Measurements from ENCODE around the gene AGRN.

Gene AGRN

DNA sequence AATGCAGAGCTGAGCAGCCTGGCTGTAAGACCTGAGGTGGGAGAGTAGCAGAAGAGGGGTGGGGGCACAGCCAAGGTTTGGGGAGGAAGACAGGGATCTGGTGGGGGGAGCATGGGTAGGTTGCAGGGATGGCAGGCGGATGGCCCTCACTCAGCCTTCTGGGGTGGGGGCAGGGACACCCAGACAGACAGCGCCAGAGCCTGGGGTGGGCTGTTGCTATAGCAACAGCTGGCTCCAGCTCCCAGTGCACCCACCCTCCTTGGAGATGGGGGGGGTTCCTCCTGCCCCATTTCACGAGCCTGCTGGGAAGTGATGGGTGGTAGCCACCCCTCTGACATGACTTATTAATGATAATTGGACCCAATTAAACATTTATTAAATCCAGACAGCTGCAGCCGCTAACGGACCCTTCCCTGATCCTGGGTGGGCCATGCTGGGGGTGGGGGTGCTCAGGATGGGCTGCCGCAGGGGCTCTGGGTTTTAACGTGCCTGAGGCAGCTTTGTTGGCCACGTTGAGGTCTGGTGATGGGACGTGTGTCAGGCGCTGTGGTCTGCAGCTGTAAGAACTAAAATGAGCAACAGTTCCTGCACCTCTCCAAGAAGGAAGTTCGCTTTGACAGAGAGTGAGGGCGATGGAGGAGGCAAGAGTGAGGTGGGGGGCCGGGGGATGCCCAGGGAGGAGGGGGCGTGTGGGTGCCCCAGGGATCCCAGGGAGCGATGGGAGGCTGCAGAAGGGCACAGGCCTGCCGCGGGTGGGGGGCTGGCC, 19.4 kb downstream of the AGRN start:
- FAIRE-seq: no peak

DNA sequence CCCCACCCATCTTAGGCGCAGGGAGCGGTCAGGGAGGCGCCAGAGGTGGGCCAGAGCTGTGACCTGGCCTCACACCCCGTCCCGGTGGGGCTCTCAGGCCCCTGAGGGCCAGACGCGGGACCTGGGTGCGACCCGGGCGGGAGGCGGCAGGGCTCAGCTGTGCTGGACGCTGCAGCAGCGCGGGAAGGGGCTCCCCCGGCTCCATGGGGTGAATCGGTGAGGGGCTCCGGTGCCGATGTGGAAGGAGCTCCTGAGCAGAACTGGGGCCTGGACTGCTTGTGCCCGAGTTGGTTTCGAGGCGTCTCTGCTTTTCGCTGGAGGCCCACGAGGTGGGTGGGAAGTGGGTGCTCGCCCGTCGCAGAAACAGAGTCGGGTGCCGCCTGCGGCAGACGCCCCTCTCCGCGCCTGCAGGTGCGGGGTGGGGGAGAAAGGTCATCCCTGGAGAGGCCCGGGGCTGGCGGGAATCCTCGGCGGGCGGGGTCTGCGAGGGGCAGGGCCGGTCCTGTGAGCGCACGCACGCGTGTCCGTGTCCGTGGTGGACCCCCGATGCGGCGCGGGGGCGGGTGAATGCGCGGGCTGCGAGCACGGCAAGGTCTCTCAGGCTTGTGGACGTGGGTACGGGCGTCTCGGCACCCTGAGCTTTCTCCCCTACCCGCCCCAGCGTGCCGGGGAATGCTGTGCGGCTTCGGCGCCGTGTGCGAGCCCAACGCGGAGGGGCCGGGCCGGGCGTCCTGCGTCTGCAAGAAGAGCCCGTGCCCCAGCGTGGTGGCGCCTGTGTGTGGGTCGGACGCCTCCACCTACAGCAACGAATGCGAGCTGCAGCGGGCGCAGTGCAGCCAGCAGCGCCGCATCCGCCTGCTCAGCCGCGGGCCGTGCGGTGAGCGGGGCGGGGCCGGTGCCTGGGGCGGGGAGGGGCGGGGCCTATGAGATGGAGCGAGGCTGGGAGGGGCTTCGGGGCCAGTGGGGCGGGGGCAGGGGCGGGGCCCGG, 20.4 kb downstream of the AGRN start:
- FAIRE-seq: no peak

DNA sequence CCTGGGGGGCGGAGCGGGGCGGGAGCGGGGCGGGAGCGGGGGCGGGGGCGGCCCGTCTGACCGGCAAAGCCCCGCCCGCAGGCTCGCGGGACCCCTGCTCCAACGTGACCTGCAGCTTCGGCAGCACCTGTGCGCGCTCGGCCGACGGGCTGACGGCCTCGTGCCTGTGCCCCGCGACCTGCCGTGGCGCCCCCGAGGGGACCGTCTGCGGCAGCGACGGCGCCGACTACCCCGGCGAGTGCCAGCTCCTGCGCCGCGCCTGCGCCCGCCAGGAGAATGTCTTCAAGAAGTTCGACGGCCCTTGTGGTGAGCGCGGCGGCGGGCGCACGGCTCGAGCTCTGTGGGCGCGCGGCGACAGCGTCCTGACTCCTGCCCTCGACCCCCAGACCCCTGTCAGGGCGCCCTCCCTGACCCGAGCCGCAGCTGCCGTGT, 21.2 kb downstream of the AGRN start:
- no peak for FAIRE-seq

DNA sequence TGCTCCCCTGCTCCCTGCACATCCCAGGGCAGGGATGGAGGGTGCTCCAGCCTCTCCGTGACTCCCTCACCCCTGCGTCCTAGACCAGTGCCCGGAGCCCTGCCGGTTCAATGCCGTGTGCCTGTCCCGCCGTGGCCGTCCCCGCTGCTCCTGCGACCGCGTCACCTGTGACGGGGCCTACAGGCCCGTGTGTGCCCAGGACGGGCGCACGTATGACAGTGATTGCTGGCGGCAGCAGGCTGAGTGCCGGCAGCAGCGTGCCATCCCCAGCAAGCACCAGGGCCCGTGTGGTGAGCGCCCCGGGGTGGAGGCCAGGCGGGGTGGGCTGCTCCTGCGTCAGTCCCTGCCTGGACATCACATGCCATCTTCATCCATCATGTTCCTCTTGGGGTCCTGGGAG, 22.0 kb downstream of the AGRN start:
- no peak for FAIRE-seq

DNA sequence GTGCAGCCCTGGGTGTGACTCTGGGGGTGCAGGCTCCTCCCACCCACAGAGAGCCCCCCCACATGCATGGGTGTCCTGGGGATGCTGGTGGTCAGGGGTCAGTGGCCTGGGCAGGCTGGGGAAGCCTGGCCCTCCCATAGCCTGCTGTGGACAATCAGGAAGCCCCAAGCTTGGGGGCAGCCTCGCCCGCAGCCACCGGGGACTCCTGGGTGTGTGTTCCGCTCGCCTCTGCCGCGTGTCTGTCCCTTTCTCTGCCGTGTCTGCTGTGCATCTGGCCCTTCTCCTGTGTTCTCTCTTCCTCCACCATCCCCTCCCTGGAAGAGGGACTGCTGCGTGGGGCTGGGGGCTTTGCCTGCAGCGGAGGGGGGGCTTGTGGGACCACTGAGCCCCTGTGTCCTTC, 22.9 kb downstream of the AGRN start:
- no peak for FAIRE-seq

DNA sequence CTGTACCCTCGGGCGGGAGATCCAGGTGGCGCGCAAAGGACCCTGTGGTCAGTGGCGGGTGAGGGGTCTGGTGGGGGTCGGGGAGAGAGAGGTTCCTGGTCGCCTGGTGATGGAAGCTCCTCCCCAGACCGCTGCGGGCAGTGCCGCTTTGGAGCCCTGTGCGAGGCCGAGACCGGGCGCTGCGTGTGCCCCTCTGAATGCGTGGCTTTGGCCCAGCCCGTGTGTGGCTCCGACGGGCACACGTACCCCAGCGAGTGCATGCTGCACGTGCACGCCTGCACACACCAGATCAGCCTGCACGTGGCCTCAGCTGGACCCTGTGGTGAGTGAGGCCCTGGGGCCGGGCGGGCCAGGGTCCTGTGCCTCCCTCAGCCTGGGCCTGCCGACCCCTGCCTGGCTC, 23.5 kb downstream of the AGRN start:
- no peak for FAIRE-seq

DNA sequence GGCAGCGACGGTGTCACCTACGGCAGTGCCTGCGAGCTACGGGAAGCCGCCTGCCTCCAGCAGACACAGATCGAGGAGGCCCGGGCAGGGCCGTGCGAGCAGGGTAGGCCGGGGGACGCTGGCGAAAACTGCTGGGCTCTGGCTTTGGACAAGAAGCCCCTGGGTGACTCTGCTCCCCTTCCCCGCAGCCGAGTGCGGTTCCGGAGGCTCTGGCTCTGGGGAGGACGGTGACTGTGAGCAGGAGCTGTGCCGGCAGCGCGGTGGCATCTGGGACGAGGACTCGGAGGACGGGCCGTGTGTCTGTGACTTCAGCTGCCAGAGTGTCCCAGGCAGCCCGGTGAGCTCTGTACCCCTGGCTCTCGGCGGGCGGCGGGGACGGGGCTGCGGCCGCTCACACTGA, 24.0 kb downstream of the AGRN start:
- FAIRE-seq: no peak

DNA sequence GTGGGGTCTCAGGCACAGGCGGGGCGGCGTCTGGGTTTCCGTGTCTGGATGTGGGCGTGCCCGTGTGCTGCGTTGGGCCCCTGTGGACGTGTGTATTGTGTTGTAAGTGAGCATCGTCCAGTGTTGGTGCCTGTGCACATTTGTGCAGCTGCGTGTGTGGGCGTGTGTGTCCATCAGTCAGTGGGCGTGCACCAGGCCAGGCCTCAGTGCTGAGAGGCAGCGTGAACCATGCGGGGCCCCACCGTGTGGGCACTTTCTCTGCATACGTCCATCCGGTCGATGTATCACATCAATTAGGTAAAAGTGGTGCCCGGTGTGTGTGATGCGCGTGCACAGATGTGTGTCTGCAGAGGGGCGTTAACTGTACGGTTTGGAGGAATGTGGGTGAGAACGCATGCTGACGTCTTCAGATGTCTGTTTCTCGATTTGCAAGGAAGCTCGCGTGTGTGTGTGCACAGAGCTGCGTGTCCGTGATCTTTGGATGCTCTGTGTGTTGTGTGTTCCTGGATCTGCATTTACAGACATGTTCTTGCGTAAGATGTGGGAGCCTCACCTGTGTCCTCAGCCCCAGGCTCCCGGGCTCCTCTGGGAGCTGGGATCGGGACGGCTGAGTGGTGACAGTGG, 24.6 kb downstream of the AGRN start:
- FAIRE-seq: no peak

DNA sequence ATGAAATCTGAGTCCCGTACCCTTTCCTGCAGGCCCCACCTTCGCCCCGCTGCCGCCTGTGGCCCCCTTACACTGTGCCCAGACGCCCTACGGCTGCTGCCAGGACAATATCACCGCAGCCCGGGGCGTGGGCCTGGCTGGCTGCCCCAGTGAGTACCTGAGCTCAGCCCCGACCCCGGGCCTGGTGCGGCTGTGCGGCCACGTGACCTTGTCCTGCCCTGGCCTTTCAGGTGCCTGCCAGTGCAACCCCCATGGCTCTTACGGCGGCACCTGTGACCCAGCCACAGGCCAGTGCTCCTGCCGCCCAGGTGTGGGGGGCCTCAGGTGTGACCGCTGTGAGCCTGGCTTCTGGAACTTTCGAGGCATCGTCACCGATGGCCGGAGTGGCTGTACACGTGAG, 25.2 kb downstream of the AGRN start:
- FAIRE-seq: no peak

DNA sequence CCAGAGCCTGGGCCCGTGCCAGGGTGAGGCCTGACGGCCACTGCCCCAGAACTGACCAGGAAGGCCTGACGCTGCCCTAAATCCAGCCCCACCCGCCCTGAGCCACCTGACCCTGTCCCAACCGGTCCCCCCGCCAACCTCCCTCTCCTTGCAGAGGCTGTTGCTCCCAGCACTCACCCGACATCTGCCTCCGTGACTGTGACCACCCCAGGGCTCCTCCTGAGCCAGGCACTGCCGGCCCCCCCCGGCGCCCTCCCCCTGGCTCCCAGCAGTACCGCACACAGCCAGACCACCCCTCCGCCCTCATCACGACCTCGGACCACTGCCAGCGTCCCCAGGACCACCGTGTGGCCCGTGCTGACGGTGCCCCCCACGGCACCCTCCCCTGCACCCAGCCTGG, 26.3 kb downstream of the AGRN start:
- FAIRE-seq: no peak

DNA sequence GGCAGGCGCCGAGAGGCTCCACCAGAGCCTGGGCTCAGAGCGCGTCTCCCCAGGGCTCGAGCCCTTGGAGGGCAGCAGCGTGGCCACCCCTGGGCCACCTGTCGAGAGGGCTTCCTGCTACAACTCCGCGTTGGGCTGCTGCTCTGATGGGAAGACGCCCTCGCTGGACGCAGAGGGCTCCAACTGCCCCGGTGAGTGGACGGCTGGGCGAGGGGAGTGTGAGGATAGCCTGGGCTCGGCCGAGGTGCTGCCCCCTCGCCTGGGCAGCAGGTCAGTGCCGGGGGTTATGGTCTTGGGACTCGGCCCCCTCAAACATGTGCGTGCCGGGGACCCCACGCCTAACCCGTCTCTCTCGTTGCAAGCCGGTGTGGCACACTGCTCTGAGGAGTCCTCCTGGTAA, 26.8 kb downstream of the AGRN start:
- FAIRE-seq: no peak

DNA sequence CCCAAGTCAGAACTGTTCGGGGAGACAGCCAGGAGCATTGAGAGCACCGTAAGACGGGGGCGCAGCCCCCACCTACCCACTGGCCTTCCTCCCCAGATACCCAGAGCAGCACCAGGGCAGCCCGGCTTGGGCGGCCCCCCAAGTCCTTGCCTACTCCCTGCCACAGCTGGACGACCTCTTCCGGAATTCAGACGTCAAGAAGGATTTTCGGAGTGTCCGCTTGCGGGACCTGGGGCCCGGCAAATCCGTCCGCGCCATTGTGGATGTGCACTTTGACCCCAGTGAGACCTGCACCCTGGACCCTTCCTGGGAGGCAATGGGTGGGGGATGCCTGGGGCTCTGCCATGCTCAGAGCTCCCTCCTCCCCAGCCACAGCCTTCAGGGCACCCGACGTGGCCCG, 27.5 kb downstream of the AGRN start:
- FAIRE-seq: no peak

DNA sequence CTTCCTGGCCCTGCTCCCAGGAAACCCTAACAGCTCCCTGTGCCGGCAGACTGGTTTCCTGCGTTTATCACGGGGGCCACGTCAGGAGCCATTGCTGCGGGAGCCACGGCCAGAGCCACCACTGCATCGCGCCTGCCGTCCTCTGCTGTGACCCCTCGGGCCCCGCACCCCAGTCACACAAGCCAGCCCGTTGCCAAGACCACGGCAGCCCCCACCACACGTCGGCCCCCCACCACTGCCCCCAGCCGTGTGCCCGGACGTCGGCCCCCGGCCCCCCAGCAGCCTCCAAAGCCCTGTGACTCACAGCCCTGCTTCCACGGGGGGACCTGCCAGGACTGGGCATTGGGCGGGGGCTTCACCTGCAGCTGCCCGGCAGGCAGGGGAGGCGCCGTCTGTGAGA, 28.0 kb downstream of the AGRN start:
- FAIRE-seq: no peak

DNA sequence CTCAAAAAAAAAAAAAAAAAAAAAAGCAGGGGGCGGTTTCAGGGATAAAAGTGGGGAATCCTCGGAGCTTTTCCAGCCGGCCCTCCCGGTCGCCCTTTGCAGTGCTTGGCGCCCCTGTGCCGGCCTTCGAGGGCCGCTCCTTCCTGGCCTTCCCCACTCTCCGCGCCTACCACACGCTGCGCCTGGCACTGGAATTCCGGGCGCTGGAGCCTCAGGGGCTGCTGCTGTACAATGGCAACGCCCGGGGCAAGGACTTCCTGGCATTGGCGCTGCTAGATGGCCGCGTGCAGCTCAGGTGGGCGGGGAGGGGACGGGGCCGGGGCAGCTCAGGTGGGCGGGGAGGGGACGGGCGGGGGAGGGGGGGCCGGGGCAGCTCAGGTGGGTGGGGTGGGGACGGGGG, 28.8 kb downstream of the AGRN start:
- no peak for FAIRE-seq

DNA sequence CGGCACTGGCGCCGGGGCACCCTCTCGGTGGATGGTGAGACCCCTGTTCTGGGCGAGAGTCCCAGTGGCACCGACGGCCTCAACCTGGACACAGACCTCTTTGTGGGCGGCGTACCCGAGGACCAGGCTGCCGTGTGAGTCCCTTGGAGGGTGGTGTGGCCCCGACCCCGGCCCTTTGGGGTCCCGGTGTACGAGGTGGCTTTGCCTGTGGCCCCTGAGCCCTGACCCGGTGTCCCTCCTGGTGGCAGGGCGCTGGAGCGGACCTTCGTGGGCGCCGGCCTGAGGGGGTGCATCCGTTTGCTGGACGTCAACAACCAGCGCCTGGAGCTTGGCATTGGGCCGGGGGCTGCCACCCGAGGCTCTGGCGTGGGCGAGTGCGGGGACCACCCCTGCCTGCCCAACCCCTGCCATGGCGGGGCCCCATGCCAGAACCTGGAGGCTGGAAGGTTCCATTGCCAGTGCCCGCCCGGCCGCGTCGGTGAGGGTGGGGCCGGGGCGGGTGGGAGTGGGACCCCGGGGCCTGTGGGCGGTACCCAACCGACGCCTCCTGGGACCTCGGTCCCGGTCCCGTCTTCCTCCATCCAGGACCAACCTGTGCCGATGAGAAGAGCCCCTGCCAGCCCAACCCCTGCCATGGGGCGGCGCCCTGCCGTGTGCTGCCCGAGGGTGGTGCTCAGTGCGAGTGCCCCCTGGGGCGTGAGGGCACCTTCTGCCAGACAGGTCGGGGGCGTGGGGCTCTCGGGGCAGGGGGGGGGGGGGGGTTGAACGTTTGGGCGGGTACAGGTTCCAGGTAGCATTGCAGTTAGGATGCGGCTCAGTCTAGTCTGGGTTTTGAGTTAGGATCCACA, 29.6 kb downstream of the AGRN start:
- no peak for FAIRE-seq

DNA sequence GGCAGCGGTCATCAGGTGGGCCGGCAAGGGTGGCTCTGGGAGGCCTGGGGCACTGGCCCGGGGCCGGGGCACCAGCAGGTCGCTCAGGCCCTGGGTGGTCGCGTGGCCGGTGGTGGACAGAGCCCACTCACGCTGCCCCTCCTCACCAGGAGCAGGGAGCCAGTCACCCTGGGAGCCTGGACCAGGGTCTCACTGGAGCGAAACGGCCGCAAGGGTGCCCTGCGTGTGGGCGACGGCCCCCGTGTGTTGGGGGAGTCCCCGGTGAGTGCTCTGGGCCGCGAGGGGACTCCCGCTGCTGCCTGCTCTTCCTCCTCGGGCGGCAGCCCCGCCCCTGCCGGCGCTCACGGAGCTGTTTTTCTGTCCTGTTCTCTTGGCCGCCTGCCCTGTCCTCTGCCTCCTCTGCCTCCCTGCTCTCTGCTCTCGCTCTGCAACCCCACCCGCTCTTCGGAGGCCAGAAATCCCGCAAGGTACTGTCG, 30.7 kb downstream of the AGRN start:
- no peak for FAIRE-seq

DNA sequence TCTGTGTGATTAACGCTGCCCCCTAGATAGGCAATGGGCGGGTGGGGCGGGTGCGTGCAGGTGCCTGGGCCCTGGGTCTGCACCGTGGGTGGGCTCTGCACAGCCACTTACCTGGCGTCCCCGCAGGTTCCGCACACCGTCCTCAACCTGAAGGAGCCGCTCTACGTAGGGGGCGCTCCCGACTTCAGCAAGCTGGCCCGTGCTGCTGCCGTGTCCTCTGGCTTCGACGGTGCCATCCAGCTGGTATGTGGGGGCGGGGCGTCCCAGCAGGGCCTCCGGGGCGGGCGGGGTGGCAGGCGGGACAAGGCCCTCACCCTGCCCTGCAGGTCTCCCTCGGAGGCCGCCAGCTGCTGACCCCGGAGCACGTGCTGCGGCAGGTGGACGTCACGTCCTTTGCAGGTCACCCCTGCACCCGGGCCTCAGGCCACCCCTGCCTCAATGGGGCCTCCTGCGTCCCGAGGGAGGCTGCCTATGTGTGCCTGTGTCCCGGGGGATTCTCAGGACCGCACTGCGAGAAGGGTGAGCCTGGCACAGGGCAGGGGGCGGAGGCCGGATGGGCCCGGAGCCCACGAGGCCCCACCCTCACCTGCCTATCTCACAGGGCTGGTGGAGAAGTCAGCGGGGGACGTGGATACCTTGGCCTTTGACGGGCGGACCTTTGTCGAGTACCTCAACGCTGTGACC, 31.3 kb downstream of the AGRN start:
- FAIRE-seq: no peak

DNA sequence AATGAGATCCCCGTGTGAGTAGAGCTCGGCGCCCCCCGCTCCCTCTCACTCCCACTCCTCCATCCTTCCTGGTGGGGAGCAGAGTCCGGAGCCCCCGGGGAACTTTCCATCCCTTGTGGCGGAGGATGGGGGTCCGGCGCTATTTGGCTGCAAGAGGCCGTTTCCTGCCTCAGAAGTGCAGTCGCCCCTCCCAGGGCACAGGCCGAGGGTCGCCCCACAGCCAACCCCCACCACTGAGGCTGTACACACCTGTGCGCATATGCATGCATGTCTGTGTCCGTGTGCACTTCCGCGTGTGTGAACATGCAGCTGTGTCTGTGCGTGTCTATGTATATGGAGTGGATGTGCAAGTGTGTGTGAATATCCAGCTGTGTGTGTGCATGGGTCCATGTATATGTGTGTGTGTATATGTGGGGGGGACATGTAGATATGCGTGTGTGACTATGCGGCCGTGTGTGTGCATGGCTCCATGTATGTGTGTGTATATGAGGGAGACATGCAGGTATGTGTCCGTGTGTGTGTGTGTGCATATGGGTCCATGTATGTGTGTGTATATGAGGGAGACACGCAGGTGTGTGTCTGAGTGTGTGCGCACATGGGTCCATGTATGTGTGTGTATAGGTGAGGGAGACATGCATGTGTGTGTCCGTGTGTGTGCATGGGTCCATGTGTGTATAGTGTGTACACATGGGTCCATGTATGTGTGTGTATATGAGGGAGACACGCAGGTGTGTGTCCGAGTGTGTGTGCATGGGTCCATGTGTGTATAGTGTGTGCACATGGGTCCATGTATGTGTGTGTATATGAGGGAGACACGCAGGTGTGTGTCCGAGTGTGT, 32.3 kb downstream of the AGRN start:
- FAIRE-seq: no peak

DNA sequence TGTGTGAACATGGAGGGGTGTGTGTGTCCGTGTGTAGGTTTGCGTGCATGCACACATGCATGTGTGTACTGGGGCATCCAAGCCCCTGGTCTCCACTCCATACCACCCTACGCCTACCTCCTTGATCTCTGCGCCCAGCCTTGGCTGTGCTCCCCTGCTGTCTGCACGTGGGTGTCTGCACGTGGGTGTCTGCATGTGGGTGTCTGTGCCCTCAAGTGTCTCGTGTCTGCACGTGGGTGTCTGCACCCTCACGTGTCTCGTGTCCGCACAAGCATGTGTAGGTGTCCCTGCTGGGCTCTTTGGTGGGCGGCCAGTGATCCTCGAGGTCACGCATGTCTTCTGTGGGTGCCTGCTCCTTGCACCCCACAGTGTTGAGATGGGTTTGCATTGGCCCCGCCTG, 33.1 kb downstream of the AGRN start:
- no peak for FAIRE-seq

DNA sequence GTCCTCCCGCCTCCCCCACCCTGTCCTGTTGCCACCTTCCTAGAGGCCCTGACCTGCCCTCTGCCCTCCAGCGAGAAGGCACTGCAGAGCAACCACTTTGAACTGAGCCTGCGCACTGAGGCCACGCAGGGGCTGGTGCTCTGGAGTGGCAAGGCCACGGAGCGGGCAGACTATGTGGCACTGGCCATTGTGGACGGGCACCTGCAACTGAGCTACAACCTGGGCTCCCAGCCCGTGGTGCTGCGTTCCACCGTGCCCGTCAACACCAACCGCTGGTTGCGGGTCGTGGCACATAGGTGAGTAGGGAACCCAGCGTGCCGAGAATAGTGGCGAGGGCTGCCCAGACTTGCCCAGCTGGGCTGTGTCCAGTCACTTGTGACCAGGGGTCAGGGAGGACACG, 33.8 kb downstream of the AGRN start:
- no peak for FAIRE-seq

Data from colon (tissue), 2 donors.